ENCODE measurements around the gene RCL1.
A peak's percentile ranks its signal among the peaks of the same experiment; 100 is the strongest.

Gene RCL1

DNA sequence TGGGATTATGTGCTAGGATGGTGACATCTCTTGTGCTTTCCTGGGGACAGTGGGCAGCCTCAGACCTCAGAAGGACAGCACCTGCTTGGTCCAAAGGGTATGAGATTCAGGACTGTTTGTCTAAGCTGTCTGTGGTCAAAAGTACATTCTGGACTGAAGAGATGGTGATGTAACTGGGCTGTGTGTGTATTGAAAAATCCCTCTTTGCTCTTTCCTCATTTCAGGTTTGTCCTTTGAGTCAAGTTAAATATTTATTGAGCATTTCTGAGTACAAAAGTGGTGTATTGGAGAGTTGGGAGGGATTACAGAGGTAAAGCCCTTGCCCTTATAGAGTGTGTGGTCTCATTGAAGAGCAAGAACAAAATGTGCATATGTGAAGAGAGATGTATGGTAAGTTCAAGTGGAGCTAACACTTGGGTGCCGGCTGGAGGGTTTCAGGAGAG, 46.7 kb downstream of the RCL1 start:
- TF ChIP-seq, protein P1, sequence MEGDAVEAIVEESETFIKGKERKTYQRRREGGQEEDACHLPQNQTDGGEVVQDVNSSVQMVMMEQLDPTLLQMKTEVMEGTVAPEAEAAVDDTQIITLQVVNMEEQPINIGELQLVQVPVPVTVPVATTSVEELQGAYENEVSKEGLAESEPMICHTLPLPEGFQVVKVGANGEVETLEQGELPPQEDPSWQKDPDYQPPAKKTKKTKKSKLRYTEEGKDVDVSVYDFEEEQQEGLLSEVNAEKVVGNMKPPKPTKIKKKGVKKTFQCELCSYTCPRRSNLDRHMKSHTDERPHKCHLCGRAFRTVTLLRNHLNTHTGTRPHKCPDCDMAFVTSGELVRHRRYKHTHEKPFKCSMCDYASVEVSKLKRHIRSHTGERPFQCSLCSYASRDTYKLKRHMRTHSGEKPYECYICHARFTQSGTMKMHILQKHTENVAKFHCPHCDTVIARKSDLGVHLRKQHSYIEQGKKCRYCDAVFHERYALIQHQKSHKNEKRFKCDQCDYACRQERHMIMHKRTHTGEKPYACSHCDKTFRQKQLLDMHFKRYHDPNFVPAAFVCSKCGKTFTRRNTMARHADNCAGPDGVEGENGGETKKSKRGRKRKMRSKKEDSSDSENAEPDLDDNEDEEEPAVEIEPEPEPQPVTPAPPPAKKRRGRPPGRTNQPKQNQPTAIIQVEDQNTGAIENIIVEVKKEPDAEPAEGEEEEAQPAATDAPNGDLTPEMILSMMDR (conservative IDR thresholded peaks at IDR 0.05), result no peak
- H3K27ac ChIP-seq, result no peak overlapping the region

DNA sequence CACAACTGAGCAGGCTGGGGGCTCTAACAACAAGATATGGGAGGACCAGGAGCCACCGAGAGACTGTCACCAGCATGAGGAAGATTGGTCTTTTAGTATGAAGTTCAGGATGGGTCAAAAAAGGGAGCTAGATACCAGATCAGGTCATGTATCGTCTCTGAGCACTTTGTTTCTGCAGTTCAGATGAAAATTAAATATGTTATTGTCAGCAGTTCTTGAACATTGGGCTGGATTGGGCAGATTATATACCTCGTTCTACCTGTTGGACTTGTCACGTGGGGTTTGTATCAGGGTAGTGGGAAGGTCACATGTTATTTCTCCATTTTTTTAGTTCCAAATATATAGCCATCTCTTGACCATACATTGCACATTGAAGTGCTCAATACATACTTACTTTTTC, 47.3 kb downstream of the RCL1 start:
- TF ChIP-seq, protein P1 (conservative IDR thresholded peaks at IDR 0.05), result no peak
- no peak overlapping the region for H3K27ac ChIP-seq

DNA sequence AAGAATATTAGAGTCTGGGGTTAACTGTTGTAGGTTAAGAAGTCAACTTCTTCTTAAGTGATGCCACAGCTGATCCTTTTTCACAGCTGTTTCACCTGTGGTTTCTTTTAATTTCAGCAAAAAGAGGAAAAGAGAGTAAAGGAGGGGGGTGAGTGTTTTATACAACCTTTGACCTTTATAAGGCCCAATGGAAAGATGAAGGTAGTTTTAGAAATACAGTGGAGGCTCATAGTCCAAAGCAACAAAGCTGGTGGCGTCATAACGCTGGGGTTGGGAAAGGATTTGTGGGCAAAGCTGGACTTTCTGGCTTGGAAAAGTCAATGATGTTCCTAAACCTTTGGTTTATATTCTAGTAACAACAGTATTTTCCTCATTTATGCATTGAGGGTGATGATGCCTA, 49.5 kb downstream of the RCL1 start:
- H3K27ac ChIP-seq, result no peak overlapping the region
- TF ChIP-seq, protein P1 (conservative IDR thresholded peaks at IDR 0.05), result no peak

- H3K27ac ChIP-seq, result no peak overlapping the region
- TF ChIP-seq, protein P1 (conservative IDR thresholded peaks at IDR 0.05), result no peak
These were observed 50.0 kb downstream of the RCL1 start for GRCh38 chr9:4842734-4843133.

DNA sequence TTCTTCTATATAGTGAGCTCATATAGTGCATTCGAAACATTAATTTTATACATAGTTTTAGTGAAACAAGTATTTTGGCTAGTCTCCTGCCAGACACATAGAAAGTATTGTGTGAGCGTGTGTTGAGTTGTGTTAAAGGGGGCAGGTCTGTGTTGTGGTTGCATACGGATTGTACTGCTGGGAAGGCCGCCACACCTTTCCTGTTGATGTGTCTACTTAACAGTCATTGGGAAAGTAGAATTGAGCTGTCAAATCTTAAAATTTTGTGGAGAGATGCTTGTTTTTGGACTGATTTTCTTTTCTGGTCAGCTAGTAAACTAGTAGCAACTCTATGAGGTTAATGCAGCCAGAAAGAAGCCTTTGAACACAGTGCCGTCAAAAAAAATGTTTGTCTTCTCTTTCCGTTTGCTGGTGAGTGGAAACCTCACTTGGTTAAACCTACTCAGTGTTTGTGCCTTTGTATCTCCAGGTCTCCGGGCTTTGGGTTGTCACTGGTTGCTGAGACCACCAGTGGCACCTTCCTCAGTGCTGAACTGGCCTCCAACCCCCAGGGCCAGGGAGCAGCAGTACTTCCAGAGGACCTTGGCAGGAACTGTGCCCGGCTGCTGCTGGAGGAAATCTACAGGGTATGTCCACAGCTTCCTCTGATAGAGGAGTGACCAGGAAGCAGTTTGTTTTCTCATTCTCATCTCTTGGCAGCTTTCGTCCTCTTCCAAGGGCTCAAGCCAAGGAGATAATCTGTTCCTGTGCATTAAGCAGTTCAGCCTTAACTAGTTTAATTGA, 51.5 kb downstream of the RCL1 start:
- TF ChIP-seq, protein P1 (conservative IDR thresholded peaks at IDR 0.05), result no peak
- H3K27ac ChIP-seq, result peak overlapping the region; percentile 7; the same call in 1 of the 2 replicates

DNA sequence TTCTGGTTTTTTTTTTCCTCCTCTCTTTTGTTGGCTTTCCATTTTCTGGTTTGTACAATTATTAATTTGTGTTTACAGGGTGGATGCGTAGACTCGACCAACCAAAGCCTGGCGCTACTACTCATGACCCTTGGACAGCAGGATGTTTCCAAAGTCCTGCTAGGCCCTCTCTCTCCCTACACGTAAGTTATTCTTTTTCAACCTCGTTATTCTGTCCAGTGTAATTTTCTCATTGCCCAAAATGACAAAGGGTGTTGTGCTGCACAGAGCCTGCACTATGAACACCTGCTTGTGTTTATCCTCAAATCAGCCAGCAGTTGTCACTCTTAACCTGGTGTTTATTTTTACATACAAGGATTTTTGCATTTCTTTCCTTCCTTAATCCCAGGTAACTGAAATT, 56.6 kb downstream of the RCL1 start:
- TF ChIP-seq, protein P1 (conservative IDR thresholded peaks at IDR 0.05), result peak; percentile 42; the same call in 1 of the 2 replicates
- H3K27ac ChIP-seq, result no peak overlapping the region

DNA sequence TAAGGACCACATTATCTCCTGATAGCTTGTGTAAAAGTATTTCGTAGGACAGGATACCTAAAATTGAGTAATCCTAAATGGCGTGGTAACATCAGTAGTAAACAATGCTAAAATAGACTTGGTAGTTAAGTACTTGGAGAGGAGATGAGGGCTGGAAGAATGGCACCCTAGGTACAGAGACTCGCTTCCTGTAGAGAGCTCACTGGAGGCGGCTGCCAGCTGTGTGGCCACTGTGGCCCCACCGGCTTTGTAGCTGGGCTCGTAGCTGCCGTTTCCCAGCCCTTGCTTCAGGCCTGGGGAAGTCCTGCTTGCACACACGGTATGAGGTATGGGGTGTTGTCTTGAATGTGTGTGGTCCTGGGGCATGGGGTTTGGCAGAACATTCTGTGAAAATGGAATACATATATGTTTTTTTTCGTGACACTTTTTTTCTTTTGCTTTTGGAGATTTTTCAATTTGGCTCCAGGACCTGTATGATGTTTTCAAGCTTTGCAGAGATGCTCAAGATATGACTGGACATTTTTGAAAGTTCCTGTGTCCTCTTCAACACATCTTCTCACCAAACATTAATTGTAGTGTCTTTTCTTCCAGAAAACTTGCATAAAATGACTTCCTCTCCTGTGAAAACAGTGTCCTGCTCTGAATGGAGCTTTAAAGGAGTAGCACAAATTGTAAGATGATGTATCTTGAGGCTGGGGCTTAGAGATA, 58.0 kb downstream of the RCL1 start:
- TF ChIP-seq, protein P1 (conservative IDR thresholded peaks at IDR 0.05), result no peak
- H3K27ac ChIP-seq, result no peak overlapping the region

Data from VCaP (cell line).